ENCODE data around the gene GSTO2. TPM values are rescaled to one million over a fixed set of nuclear protein-coding genes. Genes with fewer than 3 reads are reported as not detected.
A peak's percentile ranks its signal among the peaks of the same experiment; 100 is the strongest.

The GSTO2 gene
- total and polyA plus RNA-seq, 2 of the 13 experiments (the other 11 are each of a cell fraction or from before 2014, with no cell fraction given) = 2.1 to 7.9 TPM

- TF ChIP-seq CBX1 (IDR thresholded peaks at IDR 0.05; ENCODE audit: low read depth) (no peak), ZFP36L2 (CRISPR knock-in tag; IDR thresholded peaks at IDR 0.05) (no peak), ZBTB8A (CRISPR knock-in tag; IDR thresholded peaks at IDR 0.05; ENCODE audit: borderline replicate concordance, low read depth) (no peak), ZFP36 (IDR thresholded peaks at IDR 0.05; ENCODE audit: borderline replicate concordance, low read depth, low read length, partially characterized antibody) (no peak), PATZ1 (CRISPR knock-in tag; IDR thresholded peaks at IDR 0.05) (no peak; the same call in none of the 2 replicates), NBN (conservative IDR thresholded peaks at IDR 0.05) (no peak), ZNF337 (CRISPR knock-in tag; IDR thresholded peaks at IDR 0.05; ENCODE audit: borderline replicate concordance, low read depth) (no peak), ZNF17 (CRISPR knock-in tag; IDR thresholded peaks at IDR 0.05) (no peak; the same call in 1 of the 2 replicates), RARG (CRISPR knock-in tag; IDR thresholded peaks at IDR 0.05; ENCODE audit: low read depth) (no peak), ZBTB37 (CRISPR knock-in tag; IDR thresholded peaks at IDR 0.05) (no peak), EED (CRISPR knock-in tag; IDR thresholded peaks at IDR 0.05) (no peak), TAF15 (IDR thresholded peaks at IDR 0.05; ENCODE audit: low read depth, low read length, poor library complexity, severe bottlenecking) (no peak), TBX2 (CRISPR knock-in tag; IDR thresholded peaks at IDR 0.05; ENCODE audit: borderline replicate concordance) (peak; percentile 47; the same call in 1 of the 2 replicates), BCL6 (CRISPR knock-in tag; IDR thresholded peaks at IDR 0.05) (no peak; the same call in 1 of the 2 replicates), ZBTB25 (CRISPR knock-in tag; IDR thresholded peaks at IDR 0.05) (no peak), SALL2 (CRISPR knock-in tag; IDR thresholded peaks at IDR 0.05) (no peak), PHF21A (CRISPR knock-in tag; IDR thresholded peaks at IDR 0.05) (peak; percentile 36; the same call in 1 of the 2 replicates), MAZ (IDR thresholded peaks at IDR 0.05; ENCODE audit: borderline replicate concordance, low read depth, low read length) (no peak), MAZ (CRISPR knock-in tag; IDR thresholded peaks at IDR 0.05; ENCODE audit: low read depth) (peak; percentile 60), ZNF354B (CRISPR knock-in tag; IDR thresholded peaks at IDR 0.05) (no peak), ZNF276 (CRISPR knock-in tag; IDR thresholded peaks at IDR 0.05; ENCODE audit: low read depth) (peak; percentile 82; the same call in 1 of the 2 replicates)
These were observed 14.3 kb upstream of the GSTO2 start, which contains the start of gene GSTO1 (continued) for GRCh38 chr10:104254493-104255310.

Data from HepG2 (cell line).